Kidney (tissue), 14 donors: ENCODE measurements around the gene TOMM20. TPM values are rescaled to one million over a fixed set of nuclear protein-coding genes. Genes with fewer than 3 reads are reported as not detected.
"Not testable (repeated sequence)": the region's sequence is repeated elsewhere in the genome, so short reads cannot be mapped to it uniquely, and the experiment has no call there.

Source experiments
- DNase-seq, 5 donors: peaks; one replicate each; pipeline ENCODE4 v3.0.0-alpha.2; 2013 to 2020
- FAIRE-seq: peaks from 2 replicates; lab custom pipeline; 2012; peaks lifted over from hg19 to GRCh38; lab: Jason Lieb, UNC
- H3K27ac ChIP-seq, 2 donors: one replicate each; pipeline ENCODE4 v1.7.0; 2013; ENCODE audit warnings: low read depth in 2 of 2, low read length in 2 of 2, inconsistent platforms in 1 of 2
- H3K27me3 ChIP-seq: one replicate; pipeline ENCODE4 v1.7.1; 2013; ENCODE audit warnings: low read length, inconsistent platforms; ENCODE audit not compliant: control insufficient read depth, insufficient read depth
- H3K36me3 ChIP-seq, 3 donors: one replicate each; pipeline versions ENCODE4 v1.7.0 to v1.7.1; 2013; ENCODE audit warnings: low read length in 3 of 3, control low read depth in 1 of 3, inconsistent platforms in 1 of 3; ENCODE audit not compliant: insufficient read depth in 3 of 3, control insufficient read depth in 2 of 3
- H3K4me1 ChIP-seq, 3 donors: one replicate each; pipeline versions ENCODE4 v1.7.0 to v1.7.1; 2013; ENCODE audit warnings: low read length in 3 of 3, inconsistent platforms in 1 of 3, low read depth in 1 of 3; ENCODE audit not compliant: control insufficient read depth in 2 of 3, insufficient read depth in 2 of 3
- H3K4me3 ChIP-seq, 3 donors: one replicate each; pipeline versions ENCODE4 v1.7.0 to v1.8.1; 2013; ENCODE audit warnings: low read length in 3 of 3, control low read depth in 1 of 3, inconsistent platforms in 1 of 3
- H3K9ac ChIP-seq, 3 donors: one replicate each; pipeline versions ENCODE4 v1.7.0 to v1.7.1; 2013; ENCODE audit warnings: low read length in 3 of 3, control low read depth in 1 of 3, inconsistent platforms in 1 of 3
- H3K9me3 ChIP-seq, 3 donors: one replicate each; pipeline versions ENCODE4 v1.7.0 to v1.7.1; 2013; ENCODE audit warnings: low read length in 3 of 3, control low read depth in 1 of 3, inconsistent platforms in 1 of 3; ENCODE audit not compliant: control insufficient read depth in 2 of 3, insufficient read depth in 1 of 3
- CTCF ChIP-seq: IDR thresholded peaks from 3 replicates; pipeline ENCODE4 v1.5.1; 2012; ENCODE audit warnings: mild to moderate bottlenecking, moderate library complexity, borderline replicate concordance; ENCODE audit not compliant: insufficient read depth; ENCODE audit errors: extremely low read depth
- intact Hi-C: fragments of 100-400 bp; cut with DNase I; formaldehyde crosslinking; loops from one replicate; pipeline ENCODE4 v1.11.1; 2022
- polyA plus RNA-seq: library from polyadenylated mRNA; stranded (reverse); fragments of 350-450 nt; fragmentation: Illumina TruSeq; extraction: RNeasy Lipid Tissue Mini Kit (QIAGEN cat#74804); gene quantifications from one replicate; pipeline ENCODE4 v1.2.3, GENCODE V29; 2014; ENCODE audit warnings: low read depth, low replicate concordance; ENCODE audit not compliant: insufficient read depth
- total RNA-seq: library from RNA; stranded (reverse); fragmentation: NEBNext Ultra II Directional; extraction: Animal tissue kit (Norgen Biotek cat#: 25700); gene quantifications from one replicate; pipeline ENCODE4 v1.2.1, GENCODE V29; 2021
- donor health status: control.
- donor health status: control.
- donor health status: control.
- donor health status: control.
- donor health status: control.
- donor health status: DM: yes; HTN: yes; CAD: no.
- donor health status: Normal renal cell carcinoma (clear cell type).

TOMM20 gene
- total and polyA plus RNA-seq, 2 donors from 2014 or later: 96.4 to 102 TPM

DNA sequence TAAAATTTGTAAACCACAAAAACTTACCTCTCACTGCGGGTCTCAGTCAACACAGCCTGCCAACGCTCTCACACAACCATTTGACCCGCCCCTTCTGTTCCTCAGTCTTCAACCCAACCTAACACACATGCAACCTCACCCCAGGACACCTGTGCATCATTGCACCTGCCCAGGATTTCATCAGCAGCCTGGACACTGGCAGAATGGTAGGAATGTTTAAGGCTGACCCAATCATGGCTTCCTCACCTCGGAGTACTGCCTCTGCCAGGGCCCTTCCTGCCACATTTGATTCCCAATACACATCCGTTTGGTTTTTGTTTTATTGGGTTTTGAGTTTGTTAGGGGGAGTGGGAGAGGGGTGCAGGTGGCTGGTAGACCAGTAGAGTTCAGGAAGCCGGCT is 40.7 kb downstream of the TOMM20 start:
- Histone ChIP-seq H3K4me3 (no peak overlapping the region), H3K9me3 (no peaks in the 10 kb centered on the region), H3K4me1 (peaks cover 6 to 19% (median 12%) of the 10 kb centered on the region in 3 donors), H3K27me3 (no peaks in the 10 kb centered on the region), H3K9ac (no peak overlapping the region), H3K36me3 (no peaks in the 10 kb centered on the region), H3K27ac (no peak overlapping the region)
- TF ChIP-seq CTCF: no peak
- intact Hi-C loops: loop anchor here (10.0 kb wide), 1 partner anchor 483 kb away; no protein-coding TSS in a partner anchor
- FAIRE-seq: no peak
- no peak for DNase-seq

GRCh38 chr1:235085411-235086117 is 43.1 kb downstream of the TOMM20 start:
- not testable (repeated sequence) for H3K27ac ChIP-seq, H3K27me3 ChIP-seq, H3K9ac ChIP-seq, H3K36me3 ChIP-seq, H3K4me3 ChIP-seq, FAIRE-seq, H3K9me3 ChIP-seq
- H3K4me1 ChIP-seq: peaks cover 7 to 17% (median 13%) of the 10 kb centered on the region in 3 donors
- intact Hi-C loops: loop anchor here (10.0 kb wide), 1 partner anchor 481 kb away; no protein-coding TSS in a partner anchor
- DNase-seq: peak in 1 of 5 donors; percentile 26

GRCh38 chr1:235080788-235081187 is 47.8 kb downstream of the TOMM20 start:
- H3K9me3 ChIP-seq, H3K36me3 ChIP-seq, H3K27ac ChIP-seq, H3K9ac ChIP-seq, H3K4me3 ChIP-seq, H3K27me3 ChIP-seq, FAIRE-seq: not testable (repeated sequence)
- peak in 1 of 5 donors; percentile 5 for DNase-seq
- intact Hi-C loops: loop anchor here (10.0 kb wide), 1 partner anchor 476 kb away; no protein-coding TSS in a partner anchor
- peaks cover 14 to 51% (median 49%) of the 10 kb centered on the region in 3 donors for H3K4me1 ChIP-seq

DNA sequence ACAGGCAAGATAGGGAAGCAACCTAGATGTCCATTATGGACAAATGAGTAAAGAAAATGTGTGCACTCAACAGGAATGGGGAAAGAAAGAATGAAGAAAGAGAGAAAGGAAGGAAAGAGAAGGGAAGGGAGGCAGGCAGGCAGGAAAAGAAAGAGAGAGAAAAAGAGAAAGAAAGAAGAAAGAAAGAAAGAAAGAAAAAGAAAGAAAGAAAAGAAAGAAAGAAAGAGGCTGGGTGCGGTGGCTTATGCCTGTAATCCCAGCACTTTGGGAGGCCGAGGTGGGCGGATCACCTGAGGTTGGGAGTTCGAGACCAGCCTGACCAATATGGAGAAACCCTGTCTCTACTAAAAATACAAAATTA is 48.4 kb downstream of the TOMM20 start:
- Histone ChIP-seq H3K27ac (peak overlapping the region; percentile 82 to 84), H3K9ac (peak overlapping the region in 2 of 3 donors; percentile 2 to 62), H3K4me1 (peaks cover 19 to 56% (median 49%) of the 10 kb centered on the region in 3 donors)
- not testable (repeated sequence) for H3K36me3 ChIP-seq, H3K4me3 ChIP-seq, H3K9me3 ChIP-seq, DNase-seq, H3K27me3 ChIP-seq, FAIRE-seq
- intact Hi-C loops: loop anchor here (10.0 kb wide), 1 partner anchor 475 kb away; no protein-coding TSS in a partner anchor
